Left cardiac atrium (tissue), 4 donors: ENCODE data around the gene SEC16A. TPM values are rescaled to one million over a fixed set of nuclear protein-coding genes. Genes with fewer than 3 reads are reported as not detected.
A peak's percentile ranks its signal among the peaks of the same experiment; 100 is the strongest.

Experiments used
- ATAC-seq, 2 donors: fragments of 200-7000 bp; cut with Tn5 transposase; one replicate each; pipeline ENCODE4 v1.9.1; 2020; ENCODE audit warnings: mild to moderate bottlenecking in 2 of 2, moderate library complexity in 2 of 2
- DNase-seq: peaks from one replicate; pipeline ENCODE4 v3.0.0-alpha.2; 2020
- intact Hi-C, 2 donors: fragments of 100-400 bp; cut with DNase I; formaldehyde crosslinking; loops; one replicate each; pipeline versions ENCODE4 v1.14.1 to v1.15.1; 2022 to 2023
- long read RNA-seq: library from polyadenylated mRNA; unstranded; transcript quantifications from one replicate; pipeline ENCODE4 v2.0.0, GENCODE V29; 2021
- total RNA-seq, 2 donors: library from RNA; stranded (reverse); fragmentation: NEBNext Ultra II Directional; extraction: Animal tissue kit (Norgen Biotek cat#: 25700); gene quantifications; one replicate each; pipeline ENCODE4 v1.2.1, GENCODE V29; 2021
- donor health status: DM: no; HTN: yes; CAD: no.
- donor health status: DM: no; HTN: yes; CAD: no; lungs with severe emphysema.
- donor health status: DM: yes; HTN: yes; CAD: no.
- donor health status: Dilated cardiomyopathy.

Gene SEC16A, protein sequence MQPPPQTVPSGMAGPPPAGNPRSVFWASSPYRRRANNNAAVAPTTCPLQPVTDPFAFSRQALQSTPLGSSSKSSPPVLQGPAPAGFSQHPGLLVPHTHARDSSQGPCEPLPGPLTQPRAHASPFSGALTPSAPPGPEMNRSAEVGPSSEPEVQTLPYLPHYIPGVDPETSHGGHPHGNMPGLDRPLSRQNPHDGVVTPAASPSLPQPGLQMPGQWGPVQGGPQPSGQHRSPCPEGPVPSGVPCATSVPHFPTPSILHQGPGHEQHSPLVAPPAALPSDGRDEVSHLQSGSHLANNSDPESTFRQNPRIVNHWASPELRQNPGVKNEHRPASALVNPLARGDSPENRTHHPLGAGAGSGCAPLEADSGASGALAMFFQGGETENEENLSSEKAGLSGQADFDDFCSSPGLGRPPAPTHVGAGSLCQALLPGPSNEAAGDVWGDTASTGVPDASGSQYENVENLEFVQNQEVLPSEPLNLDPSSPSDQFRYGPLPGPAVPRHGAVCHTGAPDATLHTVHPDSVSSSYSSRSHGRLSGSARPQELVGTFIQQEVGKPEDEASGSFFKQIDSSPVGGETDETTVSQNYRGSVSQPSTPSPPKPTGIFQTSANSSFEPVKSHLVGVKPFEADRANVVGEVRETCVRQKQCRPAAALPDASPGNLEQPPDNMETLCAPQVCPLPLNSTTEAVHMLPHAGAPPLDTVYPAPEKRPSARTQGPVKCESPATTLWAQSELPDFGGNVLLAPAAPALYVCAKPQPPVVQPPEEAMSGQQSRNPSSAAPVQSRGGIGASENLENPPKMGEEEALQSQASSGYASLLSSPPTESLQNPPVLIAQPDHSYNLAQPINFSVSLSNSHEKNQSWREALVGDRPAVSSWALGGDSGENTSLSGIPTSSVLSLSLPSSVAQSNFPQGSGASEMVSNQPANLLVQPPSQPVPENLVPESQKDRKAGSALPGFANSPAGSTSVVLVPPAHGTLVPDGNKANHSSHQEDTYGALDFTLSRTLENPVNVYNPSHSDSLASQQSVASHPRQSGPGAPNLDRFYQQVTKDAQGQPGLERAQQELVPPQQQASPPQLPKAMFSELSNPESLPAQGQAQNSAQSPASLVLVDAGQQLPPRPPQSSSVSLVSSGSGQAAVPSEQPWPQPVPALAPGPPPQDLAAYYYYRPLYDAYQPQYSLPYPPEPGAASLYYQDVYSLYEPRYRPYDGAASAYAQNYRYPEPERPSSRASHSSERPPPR (N-terminal part only)
- 10 to 100 TPM; 27.4 to 40.8 TPM for total RNA-seq
- long read RNA-seq, full-length matches to known transcripts = 2 of 23 reads
- long read RNA-seq, partial matches to known transcripts = 5 of 23 reads
- long read RNA-seq, other reads (novel, unspliced or antisense) = 16 of 23 reads

DNA sequence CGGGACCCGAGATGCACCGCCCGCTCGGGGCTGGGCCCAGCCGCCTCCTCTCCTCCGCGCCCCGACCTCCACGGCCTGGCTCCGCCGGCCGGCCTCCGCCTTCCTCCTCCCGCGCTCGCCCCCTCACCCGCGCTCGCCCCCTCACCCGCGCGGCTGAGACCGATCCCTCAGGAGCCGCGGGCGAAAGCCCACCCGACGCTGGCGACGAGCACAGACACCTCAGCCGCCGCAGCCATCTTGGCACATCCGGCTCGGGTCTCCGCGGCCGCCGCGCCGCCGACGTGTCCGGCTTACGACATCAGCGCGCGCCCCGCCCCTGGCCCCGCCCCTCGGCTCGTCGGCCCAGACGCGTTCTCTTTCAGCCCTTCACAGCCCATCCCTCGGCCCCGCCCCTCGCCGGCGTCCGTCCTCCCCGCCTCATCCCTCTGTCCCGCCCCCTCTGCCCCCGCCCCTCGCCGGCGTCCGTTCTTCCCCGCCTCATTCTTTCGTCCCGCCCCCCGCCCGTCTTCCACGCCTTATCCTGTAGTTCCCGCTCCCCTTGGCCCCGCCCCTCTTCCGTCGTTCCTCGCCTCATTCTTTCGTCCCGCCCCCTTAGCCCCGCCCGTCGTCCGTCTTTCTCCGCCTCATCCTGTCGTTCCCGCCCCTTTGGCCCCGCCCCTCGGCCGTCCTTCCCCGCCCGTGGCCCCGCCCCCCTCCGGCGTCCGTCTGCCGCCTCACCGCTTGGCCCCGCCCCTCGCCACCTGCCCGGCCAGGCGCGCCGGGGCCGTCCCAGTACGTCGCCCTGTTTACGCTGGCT, at the start of gene SEC16A:
Gene SEC16A, minus strand, starts transcription at position 248 of the 796 bp plus-strand sequence. CDS start 5,425 bp downstream, outside the sequence.
- DNase-seq (peak; percentile 100), ATAC-seq (peak; percentile 85 to 88)
- intact Hi-C loops = no loop called here

DNA sequence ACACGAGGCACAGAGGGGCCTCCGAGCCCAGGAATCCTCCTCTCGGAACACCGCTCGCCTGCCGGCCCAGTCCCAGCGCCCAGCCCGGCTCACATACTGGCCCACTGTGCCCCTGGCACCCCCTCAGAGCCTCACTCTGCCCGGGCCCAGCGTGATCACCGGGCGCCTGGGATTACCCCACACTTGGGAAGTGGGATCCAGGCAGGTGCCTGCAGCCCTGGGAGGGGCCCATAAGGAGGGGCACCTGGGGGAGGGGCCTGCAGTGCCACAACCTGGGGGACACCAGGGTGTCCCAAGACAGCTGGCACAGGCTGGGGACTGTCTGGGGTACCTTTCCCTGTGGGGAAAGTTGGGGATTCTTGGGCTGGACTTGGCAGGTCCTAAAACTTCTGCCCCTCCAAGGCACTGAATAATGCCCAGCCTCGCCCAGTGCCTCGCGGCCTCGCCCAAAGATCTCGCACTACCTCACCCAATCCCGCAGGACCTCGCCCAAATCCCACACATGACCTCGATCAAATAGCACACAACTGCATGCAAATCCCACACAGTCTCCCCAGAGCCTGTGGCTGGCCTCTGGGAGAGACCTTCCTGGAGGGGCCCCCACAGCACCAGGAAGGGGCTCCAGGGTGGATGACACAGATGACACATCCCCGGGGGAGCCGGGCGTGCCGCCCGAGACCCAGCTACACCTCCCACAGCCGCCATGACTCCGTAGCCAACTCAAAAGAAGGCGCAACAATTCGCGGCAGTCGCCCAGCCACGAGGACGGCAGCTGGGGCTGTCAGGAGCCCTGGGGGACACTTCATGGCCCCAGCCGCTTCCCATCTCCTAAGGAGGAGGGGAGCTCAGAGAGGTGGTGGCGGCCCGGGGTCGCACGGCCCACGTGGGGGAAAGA, 49.3 kb upstream of the SEC16A start:
- intact Hi-C loops = no loop called here
- no peak for ATAC-seq
- no peak for DNase-seq

DNA sequence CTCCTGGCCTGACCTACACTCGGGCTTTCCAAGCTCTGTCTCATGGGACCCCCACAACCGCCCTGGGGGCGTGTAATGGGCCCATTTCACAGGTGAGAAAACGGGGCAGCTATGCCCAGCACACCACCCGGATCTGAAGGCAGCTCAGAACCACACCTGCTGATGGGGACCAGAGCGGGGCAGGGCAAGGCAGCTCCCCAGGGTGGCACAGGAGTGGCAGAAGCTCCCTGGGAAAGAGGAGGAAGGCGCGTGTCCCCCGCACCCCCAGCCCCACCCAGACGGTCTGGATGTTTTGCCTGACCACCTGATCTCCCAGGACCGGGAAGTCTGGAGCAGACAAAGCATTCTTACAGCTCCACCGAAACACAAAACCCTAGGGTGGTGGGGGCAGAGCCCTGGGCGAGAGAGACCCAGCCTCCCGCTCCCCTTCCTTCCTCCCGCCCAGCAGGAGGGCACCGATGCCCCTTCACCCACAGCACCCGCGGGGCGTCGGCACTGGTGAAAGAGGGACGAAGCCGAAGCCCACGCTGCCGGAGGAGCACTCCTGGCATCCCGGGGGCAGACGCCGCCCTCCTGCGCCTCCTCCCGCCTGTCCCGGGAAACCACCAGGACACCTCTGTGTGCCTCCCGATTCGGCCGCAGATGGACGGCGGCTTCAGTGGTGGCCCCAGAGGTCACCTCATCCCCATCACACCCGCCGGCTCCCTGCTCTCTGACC, 48.5 kb upstream of the SEC16A start:
- intact Hi-C loops = no loop called here
- ATAC-seq = no peak
- DNase-seq = no peak

DNA sequence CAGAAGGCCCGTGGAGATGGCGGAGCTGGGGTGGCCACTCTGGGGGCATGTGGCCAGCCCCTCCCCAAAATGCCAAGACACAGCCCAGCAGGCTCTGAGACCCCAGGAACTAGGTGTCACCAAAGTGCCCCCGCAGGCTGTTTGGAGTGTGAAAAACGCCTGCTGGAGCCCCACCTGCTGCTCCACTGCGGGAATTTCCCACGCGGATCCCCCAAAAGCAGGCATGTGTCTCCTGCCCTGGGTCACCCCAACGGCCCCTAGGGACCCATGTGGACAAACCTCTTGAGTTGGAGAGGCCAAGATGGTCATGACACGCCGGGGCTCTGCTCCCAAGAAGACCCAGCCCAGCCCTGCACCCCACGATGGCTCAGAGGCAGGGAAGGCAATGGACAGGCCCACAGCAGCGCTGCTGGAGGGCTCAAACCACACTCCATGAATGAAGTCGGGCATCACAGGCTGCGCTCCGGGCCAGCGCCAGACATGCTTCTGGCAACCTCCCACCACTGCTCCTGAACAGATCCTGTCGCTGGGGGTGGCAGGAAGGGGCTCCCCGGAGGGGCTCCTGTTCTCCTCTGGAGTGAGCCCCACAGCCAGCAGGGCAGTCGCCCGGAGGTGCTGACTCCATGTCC, 47.7 kb upstream of the SEC16A start:
- ATAC-seq (no peak), DNase-seq (no peak)
- intact Hi-C loops = no loop called here

DNA sequence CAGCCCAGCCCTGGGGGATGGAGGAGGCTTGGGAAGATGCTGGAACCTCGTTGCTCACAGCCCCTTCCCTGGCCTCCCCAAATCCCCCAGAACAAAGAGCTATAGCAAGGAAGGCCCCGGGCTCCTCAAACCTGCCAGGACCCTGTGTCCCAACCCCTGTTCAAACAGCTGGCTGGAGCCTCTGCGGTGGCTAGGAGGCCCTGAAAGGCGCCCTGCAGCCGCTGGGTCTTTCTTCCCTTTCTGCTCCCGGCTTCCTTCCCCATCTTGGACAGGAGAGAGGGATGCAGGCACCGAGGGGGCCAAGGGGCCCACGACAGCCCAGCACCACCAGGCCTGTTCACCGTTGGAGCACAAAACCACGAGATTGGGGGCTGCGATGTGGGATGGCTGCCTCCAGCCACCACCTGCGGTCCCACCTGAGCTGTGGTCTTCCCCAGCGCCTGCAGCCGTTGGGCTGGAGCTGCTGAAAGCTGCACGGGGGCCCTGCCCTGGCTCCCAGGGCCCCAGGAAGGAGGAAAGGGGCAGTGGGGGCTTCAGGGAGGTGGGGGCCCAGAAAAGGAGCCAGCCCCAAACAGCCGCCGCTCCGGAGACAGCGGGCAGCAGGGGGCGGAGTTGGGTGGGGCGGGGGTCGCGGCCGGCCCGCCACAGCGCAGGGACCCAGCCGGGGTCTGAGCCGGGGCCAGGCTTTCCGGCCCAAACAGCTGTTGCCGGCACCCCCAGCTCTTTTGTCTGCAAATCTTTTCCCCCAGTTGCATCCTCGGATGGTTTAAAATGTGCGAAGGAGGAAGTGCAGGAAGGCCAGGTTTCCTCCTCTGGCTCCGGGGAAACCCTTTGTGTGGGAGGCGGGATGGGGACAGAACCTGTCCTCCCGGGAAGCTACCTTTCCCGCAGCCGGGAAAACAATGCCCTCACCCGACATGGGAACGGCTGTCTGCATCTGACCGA, 46.9 kb upstream of the SEC16A start:
- intact Hi-C loops = no loop called here
- DNase-seq = no peak
- peak in 1 of 2 donors; percentile 4 for ATAC-seq

DNA sequence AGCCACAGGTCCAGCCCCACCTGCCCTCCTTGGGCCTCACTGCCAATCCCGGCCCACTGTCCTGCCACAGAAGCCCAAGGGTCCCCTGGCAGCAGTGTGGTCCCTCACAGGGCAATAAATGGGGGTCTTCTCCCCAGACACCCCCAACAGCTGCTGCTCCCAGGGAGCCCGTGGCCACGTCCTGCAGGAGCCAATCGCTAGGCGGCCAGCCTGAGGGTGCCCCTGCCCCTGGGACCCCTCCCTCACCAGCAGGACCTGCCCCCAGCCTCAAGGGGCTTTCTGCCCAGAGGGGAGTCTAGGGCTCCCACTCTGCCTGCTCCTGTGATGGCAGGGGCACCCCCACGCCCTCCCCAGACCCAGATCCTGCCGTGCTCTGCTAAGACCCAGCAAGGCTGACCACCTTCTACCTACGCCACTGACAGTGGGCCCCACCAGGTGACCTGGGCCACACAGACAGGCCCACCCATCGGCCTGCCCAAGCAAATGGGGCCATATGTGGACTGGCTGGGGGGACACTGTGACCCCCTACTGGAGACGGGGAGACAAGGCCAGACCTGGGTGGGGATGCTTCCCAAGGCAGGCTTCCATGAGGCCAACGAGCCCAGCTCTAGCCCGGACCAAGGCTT, 46.0 kb upstream of the SEC16A start:
- DNase-seq (no peak), ATAC-seq (no peak)
- intact Hi-C loops = no loop called here

DNA sequence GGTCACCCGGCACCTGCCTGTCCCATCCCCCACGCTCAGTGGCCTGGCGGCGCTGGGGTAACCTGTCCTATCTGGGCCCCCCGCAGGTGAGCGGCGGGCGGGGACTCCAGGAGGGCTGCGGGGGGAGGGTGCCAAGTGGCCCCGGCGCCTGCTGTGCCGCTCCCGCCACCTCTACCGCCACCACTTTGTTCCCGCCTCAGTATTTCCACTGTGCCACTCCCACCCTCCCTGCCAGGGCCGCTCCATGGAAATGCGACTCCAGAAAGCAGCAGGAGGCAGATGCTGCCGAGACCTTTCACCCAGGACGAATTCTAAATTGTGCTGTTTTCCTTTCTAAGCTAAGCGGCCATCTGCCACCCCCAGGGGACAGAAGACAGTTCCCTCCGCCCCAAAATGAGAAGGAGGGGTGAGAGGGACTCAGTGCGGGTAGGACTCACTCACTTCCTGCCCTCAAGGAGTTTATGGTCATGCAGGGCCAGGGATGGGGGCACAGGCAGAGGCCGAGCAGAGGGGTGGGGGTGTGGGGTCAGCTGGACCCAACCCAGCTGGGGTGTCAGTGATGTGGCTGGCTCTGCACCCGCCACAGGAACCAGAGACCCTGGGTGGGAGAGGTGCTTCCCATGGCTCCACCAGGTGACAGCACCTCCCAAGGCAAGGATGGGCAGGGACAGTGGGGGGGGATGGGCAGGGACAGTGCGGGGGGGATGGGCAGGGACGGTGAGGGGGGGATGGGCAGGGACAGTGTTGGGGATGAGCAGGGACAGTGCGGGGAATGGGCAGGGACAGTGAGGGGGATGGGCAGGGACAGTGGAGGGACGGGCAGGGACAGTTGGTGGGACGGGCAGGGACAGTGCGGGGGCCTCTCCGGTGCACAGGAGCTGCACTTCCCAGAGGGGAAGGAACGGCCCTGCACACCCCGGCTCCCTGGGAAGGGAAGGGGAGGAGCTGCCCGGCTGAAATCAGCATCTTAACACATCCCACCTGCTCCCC, 45.2 kb upstream of the SEC16A start:
- intact Hi-C loops = no loop called here
- ATAC-seq = no peak
- DNase-seq = no peak

DNA sequence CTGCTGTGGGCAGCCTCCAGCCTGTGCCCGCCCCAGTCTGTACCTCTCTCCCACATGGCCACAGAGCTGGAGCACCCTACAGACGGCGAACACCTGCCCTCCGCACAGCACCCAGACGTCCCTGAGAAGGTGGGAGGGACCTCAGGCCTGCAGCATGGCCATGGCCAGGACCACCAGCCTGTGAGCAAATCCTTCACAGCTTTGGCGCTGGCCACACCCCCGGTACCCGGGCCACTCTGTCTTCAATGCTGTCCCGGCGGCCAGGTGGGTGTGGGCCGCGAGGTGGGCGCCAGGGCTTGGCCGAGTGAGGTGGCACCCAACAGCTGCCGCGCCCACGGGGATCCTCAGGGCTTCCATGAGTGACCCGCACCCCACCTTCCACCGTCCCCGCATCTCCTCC, 44.3 kb upstream of the SEC16A start:
- DNase-seq (no peak), ATAC-seq (no peak)
- intact Hi-C loops = no loop called here

DNA sequence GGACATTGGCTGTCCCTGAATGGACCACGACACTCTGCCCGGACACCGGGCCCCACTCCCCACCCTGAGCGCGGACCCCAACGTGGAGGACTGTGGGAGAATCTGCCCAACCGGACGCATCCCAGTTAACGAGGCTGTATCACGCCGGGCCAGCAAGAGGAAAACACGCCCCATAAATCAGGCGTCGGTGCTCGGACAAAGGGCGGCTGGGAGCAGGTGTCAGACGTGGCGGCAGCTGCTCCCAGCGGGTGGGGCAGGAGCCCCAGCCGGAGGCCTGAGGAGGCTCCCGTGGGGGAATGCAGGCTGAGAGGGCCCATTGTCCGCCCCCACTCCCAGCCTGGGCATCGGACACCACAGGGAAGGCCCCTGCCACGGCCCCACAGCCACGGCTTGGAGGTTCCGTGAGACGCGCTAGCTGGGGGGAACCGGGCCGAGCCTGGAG, 43.8 kb upstream of the SEC16A start:
- ATAC-seq (peak in 1 of 2 donors; percentile 21), DNase-seq (no peak)
- intact Hi-C loops = no loop called here

DNA sequence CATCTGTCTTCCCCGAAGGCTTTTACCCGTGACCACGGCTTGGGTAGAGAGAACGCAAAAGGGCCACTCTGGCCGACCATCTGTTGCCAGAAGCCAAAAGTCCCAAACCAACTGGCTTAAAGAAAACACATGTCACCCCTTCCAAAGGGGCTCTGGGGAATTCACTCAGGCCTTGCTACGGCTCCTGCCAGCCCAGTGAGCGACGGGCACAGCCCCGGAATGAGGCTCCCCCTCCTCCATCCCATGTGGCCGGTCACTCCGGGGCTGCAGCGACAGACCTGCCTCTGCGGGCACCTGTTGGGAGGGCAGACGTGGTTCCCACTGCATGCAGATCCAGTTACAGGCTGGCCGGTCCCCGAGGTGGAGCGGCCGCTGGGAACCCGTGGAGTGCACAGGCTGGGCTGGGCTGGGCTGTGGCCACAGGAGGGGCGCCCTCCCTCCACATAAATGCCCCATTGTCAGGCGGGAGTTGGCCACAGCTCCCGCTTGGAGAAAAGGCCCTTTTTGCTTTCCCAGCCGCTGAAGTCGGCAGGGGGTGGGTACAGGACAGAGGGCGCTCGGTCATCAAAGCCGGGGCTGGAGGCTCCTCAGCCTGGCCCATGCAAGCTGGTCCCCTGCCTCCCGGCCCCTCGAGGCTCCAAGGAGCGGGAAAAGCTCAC, 43.1 kb upstream of the SEC16A start:
- peak; percentile 71 for DNase-seq
- intact Hi-C loops = no loop called here
- ATAC-seq = peak; percentile 42 to 44

DNA sequence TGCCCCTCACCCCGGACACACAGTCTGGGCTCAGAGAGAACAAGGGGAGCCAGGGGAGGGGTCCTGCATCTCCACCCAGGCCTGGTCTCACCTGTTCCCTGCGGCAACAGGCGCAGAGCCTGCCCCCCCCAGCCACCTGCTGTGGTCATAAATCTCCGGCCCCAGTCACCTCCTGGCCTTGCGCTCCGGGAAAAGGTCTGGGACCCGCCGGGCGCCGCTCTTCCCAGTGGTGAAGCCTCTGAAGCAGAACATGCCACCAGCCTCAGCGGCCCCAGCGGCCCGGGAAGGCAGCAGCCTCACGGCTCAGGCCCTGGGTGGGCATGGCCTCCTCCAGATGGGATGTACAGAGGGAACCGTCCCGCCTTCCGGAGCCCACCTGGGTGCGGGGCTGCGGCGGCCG, 42.4 kb upstream of the SEC16A start:
- no peak for ATAC-seq
- intact Hi-C loops = no loop called here
- no peak for DNase-seq

DNA sequence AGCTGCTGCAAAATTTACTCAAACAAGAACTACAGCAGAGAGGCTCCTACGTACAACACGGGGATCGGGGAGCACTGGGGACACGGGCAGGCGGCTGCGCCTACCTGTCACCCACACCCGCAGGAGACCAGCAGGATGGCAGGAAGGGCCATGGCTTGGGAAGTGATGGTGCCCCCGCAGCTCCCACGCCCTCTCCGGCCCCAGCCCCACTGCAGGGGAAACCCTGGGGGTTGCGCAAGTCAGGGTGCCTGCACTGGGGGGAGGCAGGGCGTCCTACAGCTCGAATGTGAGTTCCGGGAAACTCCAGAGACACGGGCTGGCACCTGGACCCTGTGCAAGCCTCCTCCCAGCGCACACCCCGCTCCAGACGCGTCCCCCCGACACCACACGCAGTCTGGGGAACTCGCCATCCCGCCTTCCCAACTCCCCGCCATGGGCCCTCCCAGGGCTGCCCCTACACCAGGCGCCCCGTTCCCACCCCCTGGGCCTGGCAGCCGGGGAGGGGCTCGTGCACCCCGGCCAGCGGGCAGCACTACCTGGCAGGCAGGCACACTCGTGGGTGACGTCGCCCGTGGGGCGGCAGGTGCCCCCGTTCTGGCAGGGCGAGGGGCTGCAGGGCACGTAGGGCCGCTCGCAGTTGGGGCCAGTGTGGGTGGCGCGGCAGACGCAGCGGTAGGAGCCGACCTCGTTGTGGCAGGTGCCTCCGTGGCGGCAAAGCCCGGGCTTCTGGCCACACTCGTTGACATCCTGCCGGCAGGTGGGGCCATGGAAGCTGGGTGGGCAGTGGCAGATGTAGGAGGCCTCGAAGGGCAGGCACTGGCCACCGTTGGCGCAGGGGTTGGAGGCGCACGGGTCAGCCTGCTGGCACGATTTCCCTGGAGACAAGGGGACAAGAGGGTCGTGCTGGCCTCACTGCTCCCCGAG, 39.7 kb upstream of the SEC16A start:
- intact Hi-C loops = no loop called here
- no peak for ATAC-seq
- no peak for DNase-seq
